Measurements from ENCODE around the gene MTOR.

Gene MTOR

GRCh38 chr1:11216074-11216473, 46.3 kb downstream of the MTOR start:
- no peak for DNase-seq (ENCODE audit: low read depth in 1 of 2, low spot score in 1 of 2)

GRCh38 chr1:11215381-11216005, 46.9 kb downstream of the MTOR start:
- no peak for DNase-seq (ENCODE audit: low read depth in 1 of 2, low spot score in 1 of 2)

DNA sequence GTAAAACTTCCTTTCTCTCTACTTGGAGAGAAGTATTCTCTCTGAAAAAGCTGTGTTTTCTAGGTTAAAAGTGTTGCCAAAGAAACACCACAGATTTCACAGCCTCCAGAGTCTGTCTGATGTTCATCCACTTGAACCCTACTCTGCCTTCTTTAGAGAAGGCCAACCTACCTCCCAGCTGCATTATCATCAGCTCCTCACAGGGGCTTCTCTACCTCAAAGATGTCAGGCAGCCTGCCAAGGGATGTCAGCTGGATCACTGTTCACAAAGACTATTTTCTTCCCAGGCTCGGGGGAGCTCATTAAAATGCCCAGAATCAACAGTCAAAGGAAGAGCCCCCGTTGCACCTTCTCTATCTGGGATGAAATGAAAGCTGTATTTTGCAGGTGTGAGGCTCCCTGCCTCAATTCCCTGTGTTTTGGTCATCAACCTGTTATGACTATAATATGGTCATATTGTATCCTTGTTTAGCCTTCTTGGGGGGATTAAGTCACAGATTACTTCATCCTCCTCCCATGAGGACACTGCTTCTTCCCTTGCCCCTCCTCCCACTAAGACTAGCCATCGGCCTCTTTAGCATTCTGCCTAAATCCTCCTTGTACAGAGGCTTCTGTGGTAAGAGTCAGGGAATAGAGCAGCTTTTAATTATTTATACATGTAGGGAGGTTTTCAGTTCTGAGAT, 47.5 kb downstream of the MTOR start:
- DNase-seq (ENCODE audit: low read depth in 1 of 2, low spot score in 1 of 2), result no peak

DNA sequence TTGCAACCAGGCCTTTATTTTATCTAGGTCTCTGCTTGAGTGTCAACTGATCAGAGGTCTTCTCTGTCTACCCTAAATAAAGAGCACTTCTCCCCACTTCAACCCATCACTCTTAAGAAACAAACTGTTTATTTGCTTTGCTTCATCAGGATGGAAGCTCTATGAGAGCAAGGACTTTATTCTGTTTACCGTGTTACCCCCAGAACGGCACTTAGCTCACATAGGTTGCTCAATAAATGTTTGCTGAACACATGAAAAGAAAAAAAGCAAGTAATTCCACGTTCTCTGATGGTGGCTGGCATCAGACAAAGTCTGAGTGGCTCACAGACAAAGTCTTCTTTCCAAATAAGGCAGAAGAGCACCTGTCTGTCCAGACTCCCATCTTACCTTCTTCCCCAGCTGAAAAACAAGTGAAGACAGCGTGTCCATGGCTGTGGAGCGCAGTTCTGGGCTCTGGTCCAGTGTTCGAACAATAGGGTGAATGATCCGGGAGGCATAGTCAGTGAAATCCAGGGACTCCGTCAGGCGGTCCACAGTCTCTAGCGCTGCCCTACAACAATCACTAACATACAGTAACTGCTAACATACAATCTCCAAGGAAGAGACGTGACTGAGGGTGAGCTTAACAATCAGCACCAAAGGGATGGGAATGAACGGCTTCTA, 50.3 kb downstream of the MTOR start:
- DNase-seq (ENCODE audit: low read depth in 1 of 2, low spot score in 1 of 2), result no peak

GRCh38 chr1:11211461-11211860, 50.9 kb downstream of the MTOR start:
- no peak for DNase-seq (ENCODE audit: low read depth in 1 of 2, low spot score in 1 of 2)

- DNase-seq (ENCODE audit: low read depth in 1 of 2, low spot score in 1 of 2), result no peak
These were observed 54.3 kb downstream of the MTOR start for GRCh38 chr1:11207898-11208611.

DNA sequence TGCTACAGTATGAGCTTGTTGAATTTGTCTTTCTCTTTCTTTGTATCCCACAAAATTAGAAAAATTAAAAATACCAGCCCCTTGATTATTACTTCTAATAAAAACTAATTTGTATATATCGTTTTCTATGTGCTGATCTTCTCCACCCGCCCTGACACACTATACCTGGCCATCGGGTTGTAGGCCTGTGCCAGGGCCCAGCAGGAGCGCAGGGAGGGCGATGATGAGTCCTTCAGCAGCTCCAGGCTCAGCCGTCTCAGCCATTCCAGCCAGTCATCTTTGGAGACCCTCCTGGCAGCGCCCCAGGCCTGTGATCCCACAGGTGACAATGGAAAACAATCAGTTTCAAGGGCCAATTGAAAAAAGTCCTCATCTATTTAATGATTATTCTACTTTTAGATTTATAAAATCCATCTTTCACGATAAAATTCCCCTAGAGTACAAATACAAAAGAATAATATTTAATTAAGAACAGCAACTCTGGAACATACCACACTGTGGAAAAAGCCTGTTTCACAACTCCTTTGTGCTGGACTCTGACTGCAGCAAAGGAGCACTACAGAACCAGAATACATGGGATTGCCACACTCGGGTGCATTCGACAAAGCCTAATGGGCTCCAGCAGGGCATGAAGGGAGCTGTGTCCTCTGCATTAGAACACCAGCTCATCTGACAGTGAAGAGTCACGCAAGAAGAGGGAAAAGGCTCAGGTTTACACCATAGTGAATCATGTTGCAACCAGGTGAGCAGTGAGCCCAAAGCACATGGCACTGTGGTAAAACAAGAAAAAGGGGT, 57.8 kb downstream of the MTOR start:
- DNase-seq (ENCODE audit: low read depth in 1 of 2, low spot score in 1 of 2), result no peak

DNA sequence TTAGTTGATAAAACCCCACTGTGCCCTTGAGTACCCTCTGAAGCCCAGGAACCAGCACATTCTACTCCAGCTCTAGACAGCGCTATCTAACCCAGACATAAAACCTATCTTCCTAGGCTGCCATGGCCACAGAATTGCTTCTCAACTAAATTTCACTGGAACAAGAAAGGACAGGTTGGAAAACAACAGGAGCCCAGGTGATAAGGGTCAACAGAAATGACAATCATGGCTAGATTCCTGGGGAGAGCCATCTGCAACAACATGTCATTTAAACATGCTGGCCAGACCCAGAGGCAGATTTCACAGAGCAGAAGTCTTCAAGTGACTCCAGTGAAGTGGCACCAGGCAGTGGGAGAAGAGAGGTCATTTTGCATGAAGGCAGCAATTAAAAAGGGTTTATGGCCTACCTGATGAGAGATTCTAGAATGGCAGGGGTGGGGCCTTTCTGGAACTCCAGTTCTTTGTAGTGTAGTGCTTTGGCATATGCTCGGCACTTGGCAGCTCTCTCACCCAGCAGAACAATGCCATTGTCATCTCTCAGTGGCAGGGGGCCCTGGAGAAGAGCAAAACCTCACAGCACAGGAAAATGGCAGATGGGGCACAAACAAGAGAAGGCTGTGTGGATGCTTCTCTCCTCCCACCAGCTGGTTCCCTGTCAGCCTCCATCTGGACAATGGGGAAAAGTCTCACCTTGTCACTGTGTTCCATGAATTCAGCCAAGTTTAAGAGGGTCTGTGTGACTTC, 63.3 kb downstream of the MTOR start:
- no peak for DNase-seq (ENCODE audit: low read depth in 1 of 2, low spot score in 1 of 2)

DNA sequence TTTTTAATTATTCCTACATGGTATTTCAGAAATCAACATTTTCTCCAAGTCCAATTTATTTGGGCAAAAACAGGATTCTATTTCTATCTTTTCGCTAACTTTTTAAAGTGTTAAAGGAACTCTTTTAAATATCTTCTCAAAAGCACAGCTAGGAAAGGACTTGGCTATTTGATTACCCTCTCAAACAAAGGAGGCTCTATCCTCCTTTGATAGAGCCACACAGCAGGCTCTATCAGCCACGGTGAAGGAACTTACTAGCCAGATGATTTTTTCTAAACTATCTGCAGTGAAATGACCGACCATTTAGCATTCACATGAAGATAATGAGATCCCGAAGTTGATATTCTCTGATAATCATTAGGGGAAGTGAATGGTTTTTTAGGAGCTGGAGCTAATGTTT, 64.1 kb downstream of the MTOR start:
- no peak for DNase-seq (ENCODE audit: low read depth in 1 of 2, low spot score in 1 of 2)

- DNase-seq (ENCODE audit: low read depth in 1 of 2, low spot score in 1 of 2), result no peak
These were observed 65.0 kb downstream of the MTOR start for GRCh38 chr1:11197359-11197758.

GRCh38 chr1:11196945-11197344, 65.4 kb downstream of the MTOR start:
- no peak for DNase-seq (ENCODE audit: low read depth in 1 of 2, low spot score in 1 of 2)

GRCh38 chr1:11194407-11195176, 67.8 kb downstream of the MTOR start:
- no peak for DNase-seq (ENCODE audit: low read depth in 1 of 2, low spot score in 1 of 2)

DNA sequence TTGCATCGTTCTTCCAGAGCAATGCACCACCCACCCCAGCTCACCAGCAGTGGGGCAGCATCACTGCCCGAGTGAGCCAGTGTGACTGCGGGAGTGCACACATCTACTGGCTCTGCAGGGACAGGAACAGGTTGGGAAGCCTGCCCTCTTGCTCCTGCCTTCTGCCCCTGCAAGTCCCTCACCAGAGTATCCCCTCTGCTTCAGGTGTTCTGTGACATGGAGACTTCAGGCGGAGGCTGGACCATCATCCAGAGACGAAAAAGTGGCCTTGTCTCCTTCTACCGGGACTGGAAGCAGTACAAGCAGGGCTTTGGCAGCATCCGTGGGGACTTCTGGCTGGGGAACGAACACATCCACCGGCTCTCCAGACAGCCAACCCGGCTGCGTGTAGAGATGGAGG, 69.0 kb downstream of the MTOR start:
- DNase-seq (ENCODE audit: low read depth in 1 of 2, low spot score in 1 of 2), result no peak

GRCh38 chr1:11188858-11189451, 73.4 kb downstream of the MTOR start, which contains the start of gene ANGPTL7:
Gene ANGPTL7 (plus strand): TSS chr1:11189355. CDS start chr1:11189580, 225 bp downstream.
- DNase-seq (ENCODE audit: low read depth in 1 of 2, low spot score in 1 of 2), result no peak

DNA sequence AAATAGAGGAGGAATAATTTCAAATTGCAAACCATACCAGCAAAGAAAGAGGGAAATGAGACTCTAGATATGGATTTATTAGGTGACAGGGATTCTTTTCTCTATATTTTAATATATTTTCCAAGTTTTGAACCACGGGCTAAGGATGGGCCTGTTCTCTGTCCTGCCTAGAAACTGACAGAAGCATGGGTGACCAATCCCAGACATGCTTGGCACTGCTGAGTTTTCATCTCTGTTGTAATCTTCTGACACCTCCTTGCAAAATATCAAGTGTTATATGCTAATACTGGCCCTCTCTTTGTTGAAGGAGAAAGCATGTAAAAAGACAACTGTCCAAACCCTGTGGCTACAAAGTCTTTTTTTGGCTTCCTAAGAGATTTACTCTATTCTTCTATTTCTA, 74.0 kb downstream of the MTOR start:
- DNase-seq (ENCODE audit: low read depth in 1 of 2, low spot score in 1 of 2), result no peak

- no peak for DNase-seq (ENCODE audit: low read depth in 1 of 2, low spot score in 1 of 2)
These were observed 74.4 kb downstream of the MTOR start for GRCh38 chr1:11187931-11188330.

GRCh38 chr1:11187494-11187893, 74.9 kb downstream of the MTOR start:
- no peak for DNase-seq (ENCODE audit: low read depth in 1 of 2, low spot score in 1 of 2)

- no peak for DNase-seq (ENCODE audit: low read depth in 1 of 2, low spot score in 1 of 2)
These were observed 75.4 kb downstream of the MTOR start for GRCh38 chr1:11187000-11187399.

DNA sequence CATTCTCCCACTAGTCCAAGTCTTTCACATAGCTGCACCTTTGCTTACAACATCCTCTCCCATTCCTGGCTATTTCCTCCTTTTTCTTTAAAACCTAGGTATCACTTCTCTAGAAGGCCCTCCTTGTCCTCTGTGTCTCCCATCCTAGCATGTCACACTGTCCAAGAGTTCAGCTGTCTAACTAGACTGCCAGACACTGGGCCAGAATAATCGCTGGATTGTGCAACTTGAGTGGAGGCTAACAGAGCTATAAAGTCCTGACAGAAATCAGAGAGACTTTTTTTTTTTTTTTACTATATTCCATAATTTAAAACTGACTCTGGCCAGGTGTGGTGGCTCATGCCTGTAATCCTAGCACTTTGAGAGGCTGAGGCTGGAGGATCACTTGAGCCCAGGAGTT, 77.4 kb downstream of the MTOR start:
- no peak for DNase-seq (ENCODE audit: low read depth in 1 of 2, low spot score in 1 of 2)
